Stimulated activated CD4-positive, alpha-beta T cell treated with anti-CD3 and anti-CD28 coated beads, Interleukin-12 subunit alpha, Interleukin-12 subunit beta, amount 100 ng/mL, for 24 hours (primary cell): ENCODE measurements around the gene RNF208.
"Not testable (repeated sequence)": the region's sequence is repeated elsewhere in the genome, so short reads cannot be mapped to it uniquely, and the experiment has no call there.

Source experiments
- DNase-seq, 2 experiments: peaks; one replicate each; pipeline ENCODE4 v3.0.0-alpha.2; 2020; ENCODE audit warnings: low read depth in 2 of 2

Gene RNF208

GRCh38 chr9:137222190-137223077 is at the start of gene RNF208:
TSS of gene RNF208 (minus strand) at chr9:137222240. CDS start at chr9:137221212, 1,028 bp downstream.
- no peak for DNase-seq

GRCh38 chr9:137271696-137272076 is 49.6 kb upstream of the RNF208 start:
- DNase-seq, result no peak

DNA sequence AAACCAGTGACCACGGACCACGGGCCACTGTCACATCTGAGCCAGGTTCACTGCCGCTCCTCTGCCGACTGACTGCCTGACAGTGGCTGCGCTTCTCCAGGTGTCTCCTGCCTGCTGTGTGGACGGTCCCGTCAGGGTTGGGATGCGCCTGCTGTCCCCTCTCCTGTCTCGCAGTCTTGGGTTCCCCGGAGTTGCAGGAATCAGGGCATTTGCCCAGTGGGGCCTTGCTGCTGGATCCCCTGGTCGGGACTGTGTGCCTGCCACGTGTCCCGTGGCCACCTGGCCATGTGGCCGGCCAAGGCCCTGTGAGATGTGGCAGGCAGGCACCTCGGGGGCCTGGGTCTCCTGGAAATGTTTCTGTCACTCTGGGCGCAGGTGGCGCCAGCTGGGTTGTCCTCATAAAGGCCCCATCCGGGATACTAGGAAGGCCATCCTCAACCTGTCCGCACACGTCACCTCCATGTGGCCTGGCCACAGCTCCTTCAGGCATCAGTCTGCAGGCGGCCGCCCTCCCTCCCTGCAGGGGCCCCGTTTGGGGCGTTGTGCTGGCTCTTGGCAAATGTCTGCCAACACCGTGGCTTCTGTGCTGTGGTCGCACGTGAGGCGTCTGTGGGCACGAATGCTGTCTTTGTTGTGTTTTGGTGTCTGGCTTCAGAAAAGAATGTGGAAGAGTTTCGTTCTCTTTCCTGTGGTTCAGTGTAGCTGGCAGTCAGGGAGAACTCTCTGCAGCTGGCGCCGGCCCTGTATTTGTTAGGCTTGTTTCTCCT is 49.1 kb upstream of the RNF208 start:
- no peak for DNase-seq

- DNase-seq, result no peak
Observed at GRCh38 chr9:137269231-137269772, 47.3 kb upstream of the RNF208 start.

DNA sequence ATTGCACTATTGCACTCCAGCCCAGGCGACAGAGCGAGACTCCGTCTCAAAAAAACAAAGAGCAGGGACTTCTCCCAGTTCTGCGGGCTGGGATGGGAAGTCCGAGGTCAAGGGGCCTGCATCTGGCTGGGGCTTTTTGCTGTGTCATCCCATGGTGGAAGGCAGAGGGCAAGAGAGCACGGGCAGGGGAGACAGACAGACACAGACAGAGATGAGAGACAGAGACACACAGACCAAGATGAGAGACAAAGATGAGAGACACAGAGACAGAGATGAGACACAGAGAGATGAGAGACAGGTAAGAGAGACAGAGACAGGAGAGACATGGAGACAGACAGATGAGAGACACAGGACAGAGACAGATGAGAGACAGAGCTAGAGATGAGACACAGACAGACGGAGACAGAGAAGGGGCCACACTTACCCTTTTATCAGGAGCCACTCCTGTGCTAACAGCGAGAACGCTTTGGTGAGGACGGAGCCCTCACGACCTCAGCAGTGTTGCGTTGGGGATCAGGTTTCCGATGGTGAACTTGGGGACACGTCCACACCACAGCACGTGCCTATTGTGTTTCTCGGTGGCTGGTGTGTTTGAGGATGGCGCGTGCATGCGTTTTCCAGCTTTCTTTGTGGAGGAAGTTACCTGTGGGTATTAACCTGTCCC is 46.6 kb upstream of the RNF208 start:
- no peak for DNase-seq

DNA sequence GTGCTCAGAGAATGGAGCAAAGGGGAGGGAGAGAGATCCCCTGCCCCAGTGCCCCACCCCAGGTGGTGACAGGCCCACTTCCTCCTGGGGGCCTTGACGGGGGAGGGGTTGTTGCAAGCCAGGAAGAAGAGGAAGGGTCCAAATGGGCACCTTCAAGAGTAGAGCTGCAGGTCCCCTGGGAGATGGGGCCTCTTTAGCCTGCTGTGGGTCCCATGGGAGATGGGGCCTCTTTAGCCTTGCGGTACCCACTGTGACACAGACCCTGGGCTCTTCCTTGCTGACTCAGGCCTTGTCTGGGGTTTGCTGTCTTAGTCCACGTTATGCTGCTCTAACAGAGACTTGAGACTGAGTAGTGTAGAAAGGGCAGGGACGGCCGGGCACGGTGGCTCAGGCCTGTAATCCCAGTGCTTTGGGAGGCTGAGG is 45.9 kb upstream of the RNF208 start:
- DNase-seq, result no peak

DNA sequence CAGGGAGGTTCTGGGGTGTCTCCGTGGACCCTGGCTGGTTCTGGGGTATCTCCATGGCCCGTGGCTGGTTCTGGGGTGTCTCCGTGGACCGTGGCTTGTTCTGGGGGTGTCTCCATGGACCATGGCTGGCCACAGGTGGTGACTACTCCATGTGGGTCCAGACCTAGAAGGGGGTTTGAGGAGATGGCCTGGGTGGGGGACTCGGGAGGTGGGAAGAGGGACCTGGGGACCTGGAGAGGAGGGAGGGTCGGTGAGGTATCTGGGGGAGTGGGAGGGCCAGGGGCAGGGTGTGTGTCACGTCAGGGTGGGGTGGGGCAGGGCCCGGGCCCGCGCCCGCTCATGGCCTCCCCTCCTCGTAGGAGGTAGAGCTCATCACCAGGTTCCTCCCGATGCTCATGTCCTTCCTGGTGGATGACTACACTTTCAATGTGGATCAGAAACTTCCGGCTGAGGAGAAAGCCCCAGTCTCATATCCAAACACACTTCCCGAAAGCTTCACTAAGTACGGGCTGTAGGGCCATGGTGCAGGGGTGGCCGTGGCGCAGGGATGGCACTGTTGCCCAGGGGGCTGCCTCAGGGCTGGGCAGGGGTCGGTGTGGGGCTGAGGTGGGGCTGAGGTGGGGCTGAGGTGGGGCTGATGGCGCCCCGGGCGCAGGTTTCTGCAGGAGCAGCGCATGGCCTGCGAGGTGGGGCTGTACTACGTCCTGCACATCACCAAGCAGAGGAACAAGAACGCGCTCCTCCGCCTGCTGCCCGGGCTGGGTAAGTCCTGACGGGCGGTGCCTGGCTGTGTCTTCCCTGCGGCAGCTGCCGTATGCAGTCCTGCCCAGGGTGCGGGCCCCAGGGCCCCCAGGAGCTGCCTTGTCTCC is 44.8 kb upstream of the RNF208 start:
- DNase-seq, result no peak

DNA sequence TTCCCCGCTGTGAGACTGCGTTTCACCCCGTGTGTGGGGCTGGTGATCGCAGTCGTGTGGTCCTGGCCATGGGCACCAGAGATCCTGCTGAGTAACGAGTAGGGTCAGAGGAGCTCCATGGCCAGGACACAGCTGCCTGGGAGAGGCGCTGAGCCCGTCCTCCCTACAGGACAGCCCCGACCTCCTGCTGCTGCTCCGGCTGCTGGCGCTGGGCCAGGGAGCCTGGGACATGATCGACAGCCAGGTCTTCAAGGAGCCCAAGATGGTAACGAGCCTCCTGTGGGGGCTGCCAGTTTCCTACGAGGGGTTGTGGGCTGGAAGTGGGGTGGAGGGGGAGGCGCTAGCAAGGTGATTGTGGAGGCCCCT is 44.1 kb upstream of the RNF208 start:
- no peak for DNase-seq

GRCh38 chr9:137265496-137266161 is 43.6 kb upstream of the RNF208 start:
- no peak for DNase-seq

GRCh38 chr9:137264067-137264466 is 42.0 kb upstream of the RNF208 start:
- DNase-seq, result no peak

DNA sequence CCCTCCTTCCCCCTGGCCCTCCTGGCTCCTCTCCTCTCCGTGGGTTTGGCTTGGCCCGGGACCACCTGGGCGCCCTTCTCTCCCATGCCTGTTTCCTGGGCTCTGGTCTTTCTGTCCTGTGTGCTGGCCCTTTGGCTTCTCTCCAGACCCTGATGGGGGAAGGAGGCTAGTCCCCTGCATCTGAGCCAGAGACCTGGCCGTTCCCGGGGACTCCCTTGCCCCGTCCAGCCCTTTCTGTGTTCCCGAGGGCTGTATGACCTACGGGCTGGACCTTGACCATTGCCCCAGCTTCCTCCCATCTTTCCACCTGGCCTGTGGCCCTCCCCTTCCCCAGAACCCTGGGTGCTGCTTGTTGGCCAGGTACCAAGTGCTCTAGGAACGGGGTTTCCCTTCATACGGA is 41.5 kb upstream of the RNF208 start:
- no peak for DNase-seq

DNA sequence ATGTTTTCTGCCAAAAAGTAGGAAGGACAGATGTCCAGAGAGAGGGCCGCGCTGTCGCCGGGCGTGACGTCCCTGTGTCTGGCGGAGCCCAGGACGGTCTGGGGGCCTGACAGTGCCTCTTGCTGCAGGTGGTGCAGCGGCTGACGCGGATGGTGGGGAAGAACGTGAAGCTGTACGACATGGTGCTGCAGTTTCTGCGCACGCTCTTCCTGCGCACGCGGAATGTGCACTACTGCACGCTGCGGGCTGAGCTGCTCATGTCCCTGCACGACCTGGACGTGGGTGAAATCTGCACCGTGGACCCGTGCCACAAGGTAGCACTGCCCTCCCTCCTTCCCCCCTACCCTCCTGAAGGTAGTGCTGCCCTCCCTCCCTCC is 40.9 kb upstream of the RNF208 start:
- DNase-seq, result no peak

- not testable (repeated sequence) for DNase-seq
Observed at GRCh38 chr9:137262173-137262908, 40.3 kb upstream of the RNF208 start.

DNA sequence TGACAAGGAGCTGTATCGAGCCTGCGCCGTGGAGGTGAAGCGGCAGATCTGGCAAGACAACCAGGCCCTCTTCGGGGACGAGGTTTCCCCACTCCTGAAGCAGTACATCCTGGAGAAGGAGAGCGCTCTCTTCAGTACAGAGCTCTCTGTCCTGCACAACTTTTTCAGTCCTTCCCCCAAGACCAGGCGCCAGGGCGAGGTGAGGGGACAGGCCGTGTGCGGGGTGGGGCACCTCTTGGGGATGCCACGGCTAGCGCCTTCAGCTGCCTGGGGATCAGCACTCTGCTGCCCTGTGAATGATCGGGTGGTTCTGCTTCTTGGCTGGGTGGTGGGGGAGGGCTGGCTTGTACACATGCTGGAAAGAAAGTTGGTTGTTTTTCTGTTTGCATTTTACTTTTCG is 34.8 kb upstream of the RNF208 start:
- DNase-seq, result no peak

DNA sequence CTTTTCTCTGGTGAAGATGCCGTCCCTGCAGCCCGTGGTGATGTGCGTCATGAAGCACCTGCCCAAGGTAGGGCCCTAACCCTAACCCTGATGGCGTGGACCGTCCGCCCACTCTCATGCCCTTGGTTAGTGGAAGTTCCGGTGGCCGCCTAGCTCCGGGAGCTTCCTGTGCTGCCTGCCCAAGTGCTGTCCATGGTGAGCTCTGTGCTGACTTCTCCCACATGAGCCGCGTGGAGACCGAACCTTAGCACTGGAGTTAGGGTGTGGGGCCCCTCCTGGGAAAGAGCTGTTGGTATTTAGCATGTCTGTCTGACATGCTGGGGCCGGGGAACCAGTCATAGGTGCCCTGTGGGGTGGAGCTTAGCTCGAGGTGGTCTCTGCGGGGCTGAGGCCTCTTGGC is 34.3 kb upstream of the RNF208 start:
- no peak for DNase-seq

GRCh38 chr9:137255448-137256114 is 33.5 kb upstream of the RNF208 start:
- DNase-seq, result no peak

DNA sequence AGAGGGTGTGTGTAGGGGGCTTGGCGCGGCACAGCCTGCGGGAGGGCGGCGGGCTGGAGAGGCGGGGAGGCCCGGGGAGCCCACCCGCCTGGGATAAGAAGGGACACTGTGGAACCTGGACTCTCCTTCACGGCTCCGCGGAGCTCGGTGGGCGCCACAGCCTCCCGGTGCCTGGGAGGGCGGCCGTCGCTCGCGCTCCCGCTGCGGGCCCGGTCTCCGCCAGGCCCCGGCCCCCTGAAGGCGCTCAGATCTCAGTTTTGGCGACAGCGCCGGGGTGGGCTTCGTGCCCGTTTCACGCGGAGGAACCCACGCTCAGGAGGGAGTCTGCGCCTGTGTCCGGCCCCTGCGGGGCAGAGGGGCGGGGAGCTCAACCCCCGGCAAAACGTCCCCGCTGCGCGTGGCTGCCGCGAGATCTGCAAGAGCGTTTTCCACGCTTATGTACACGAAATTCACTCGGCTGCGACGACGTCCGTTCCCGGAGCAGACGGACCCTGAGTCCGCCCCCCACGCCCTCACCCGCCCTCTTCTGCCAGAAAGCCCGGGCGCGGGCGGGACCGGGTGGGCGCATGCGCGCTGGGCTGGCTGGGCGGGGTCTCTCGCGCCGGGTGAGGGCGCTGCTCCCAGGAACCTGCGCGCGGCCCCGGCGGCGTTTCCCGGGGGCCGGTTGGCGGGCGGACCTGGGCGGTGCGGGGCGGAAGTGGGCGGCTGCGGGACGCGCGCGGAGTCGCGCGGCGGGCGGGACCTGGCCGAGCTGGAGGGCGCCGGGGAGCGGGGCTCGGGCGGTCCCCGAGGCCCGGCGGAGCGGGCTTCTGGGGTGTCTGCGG is 32.8 kb upstream of the RNF208 start, which contains the start of gene NELFB:
Gene NELFB (plus strand): TSS at position 704 of the 824 bp plus-strand sequence.
- DNase-seq, result peak; percentile 95 to 96
